WTC11 (cell line): ENCODE data around the gene TRIM9. TPM values are rescaled to one million over a fixed set of nuclear protein-coding genes. Genes with fewer than 3 reads are reported as not detected.

Experiments used
- ATAC-seq: fragments of 200-7000 bp; cut with Tn5 transposase; 2 replicates; pipeline ENCODE4 v1.10.0; 2021; ENCODE audit warnings: mild to moderate bottlenecking, moderate library complexity
- CTCF ChIA-PET: fragments of 300-600 bp; sonication (Branson Sonifier 250); formaldehyde crosslinking; loops from one replicate; lab custom pipeline; 2021; ENCODE audit warnings: antibody characterized with exemption; lab: Charles Lee
- POLR2A ChIA-PET: fragments of 350-600 bp; sonication (Branson Sonifier 250); formaldehyde crosslinking; loops from one replicate; lab custom pipeline; 2021; ENCODE audit warnings: antibody characterized with exemption; lab: Charles Lee
- DNase-seq: peaks from one replicate; pipeline ENCODE4 v3.0.0; 2021; ENCODE audit warnings: low spot score
- H3K27ac Mint-ChIP-seq: 2 replicates; pipeline ENCODE4 v1.8.0; 2021; ENCODE audit warnings: mixed read lengths
- H3K27me3 Mint-ChIP-seq: 2 replicates; pipeline ENCODE4 v1.8.0; 2021; ENCODE audit warnings: low read depth, mild to moderate bottlenecking, moderate library complexity, mixed read lengths
- H3K36me3 Mint-ChIP-seq: 2 replicates; pipeline ENCODE4 v1.8.0; 2021; ENCODE audit warnings: mixed read lengths
- H3K4me1 Mint-ChIP-seq: 2 replicates; pipeline ENCODE4 v1.8.0; 2022; ENCODE audit warnings: mixed read lengths
- H3K4me3 Mint-ChIP-seq: 2 replicates; pipeline ENCODE4 v1.8.0; 2021; ENCODE audit warnings: mild to moderate bottlenecking, moderate library complexity, mixed read lengths
- H3K9me3 Mint-ChIP-seq: 2 replicates; pipeline ENCODE4 v1.8.0; 2021; ENCODE audit warnings: mixed read lengths
- ARID4B ChIP-seq: sonication (generic); formaldehyde crosslinking; IDR thresholded peaks from 2 replicates; pipeline ENCODE4 v1.8.0; 2023; ENCODE audit warnings: missing genetic modification reagents, mild to moderate bottlenecking, borderline replicate concordance
- E2F4 ChIP-seq: sonication (generic); formaldehyde crosslinking; IDR thresholded peaks from 2 replicates; pipeline ENCODE4 v1.8.1; 2022; ENCODE audit warnings: low read depth, mild to moderate bottlenecking, moderate library complexity, missing genetic modification reagents, borderline replicate concordance
- ERG ChIP-seq: fragments of 250-450 bp; sonication (Bioruptor Pico); IDR thresholded peaks from 2 replicates; pipeline ENCODE4 v1.8.0; 2021; ENCODE audit warnings: mild to moderate bottlenecking
- GABPB1 ChIP-seq: sonication (generic); formaldehyde crosslinking; IDR thresholded peaks from 2 replicates; pipeline ENCODE4 v1.8.1; 2023; ENCODE audit warnings: mild to moderate bottlenecking, missing genetic modification reagents
- HMGA2 ChIP-seq: fragments of 250-450 bp; sonication (Bioruptor Pico); IDR thresholded peaks from 2 replicates; pipeline ENCODE4 v1.4.0; 2021; ENCODE audit warnings: mild to moderate bottlenecking, moderate library complexity
- JUN ChIP-seq: sonication (generic); formaldehyde crosslinking; IDR thresholded peaks from 2 replicates; pipeline ENCODE4 v1.8.0; 2023; ENCODE audit warnings: mild to moderate bottlenecking, missing genetic modification reagents
- MAX ChIP-seq: sonication (generic); formaldehyde crosslinking; IDR thresholded peaks from 2 replicates; pipeline ENCODE4 v1.8.0; 2022; ENCODE audit warnings: mild to moderate bottlenecking, missing genetic modification reagents
- MLX ChIP-seq: sonication (generic); formaldehyde crosslinking; IDR thresholded peaks from 2 replicates; pipeline ENCODE4 v1.8.1; 2023; ENCODE audit warnings: mild to moderate bottlenecking, missing genetic modification reagents, moderate library complexity
- NFE2L1 ChIP-seq: sonication (generic); formaldehyde crosslinking; IDR thresholded peaks from 2 replicates; pipeline ENCODE4 v1.8.1; 2023; ENCODE audit warnings: missing genetic modification reagents
- RELA ChIP-seq: sonication (generic); formaldehyde crosslinking; IDR thresholded peaks from 2 replicates; pipeline ENCODE4 v1.8.1; 2022; ENCODE audit warnings: missing genetic modification reagents, mild to moderate bottlenecking, borderline replicate concordance
- SMAD3 ChIP-seq: sonication (generic); formaldehyde crosslinking; IDR thresholded peaks from 2 replicates; pipeline ENCODE4 v1.8.0; 2022; ENCODE audit warnings: missing genetic modification reagents, mild to moderate bottlenecking, borderline replicate concordance
- TCF7 ChIP-seq: sonication (generic); formaldehyde crosslinking; IDR thresholded peaks from 2 replicates; pipeline ENCODE4 v1.8.0; 2022; ENCODE audit warnings: mild to moderate bottlenecking, low read depth, missing genetic modification reagents, moderate library complexity
- ZMAT4 ChIP-seq: fragments of 250-450 bp; sonication (Bioruptor Pico); IDR thresholded peaks from 2 replicates; pipeline ENCODE4 v1.9.0; 2021; ENCODE audit warnings: mild to moderate bottlenecking
- total RNA-seq: library from RNA; stranded (reverse); gene quantifications from 3 replicates; pipeline ENCODE4 v1.2.3, GENCODE V29; 2021

Gene TRIM9
- total RNA-seq, 1 experiment from 2014 or later = 4.0 TPM

GRCh38 chr14:50928002-50928635 is 166.8 kb downstream of the TRIM9 start:
- POLR2A ChIA-PET = no interaction called here

GRCh38 chr14:50926851-50927386 is 168.0 kb downstream of the TRIM9 start:
- DNase-seq (no peak), ATAC-seq (no peak)
- Mint-ChIP-seq H3K4me1 (peaks cover 8% of the 10 kb centered on the region), H3K27ac (no peak overlapping the region), H3K36me3 (peaks cover 51% of the 10 kb centered on the region), H3K4me3 (no peak overlapping the region), H3K9me3 (no peaks in the 10 kb centered on the region), H3K27me3 (no peaks in the 10 kb centered on the region)
- TF ChIP-seq TCF7 = no peak
- TF ChIP-seq RELA (CRISPR knock-in tag) = no peak
- TF ChIP-seq SMAD3 = no peak
- TF ChIP-seq ARID4B (CRISPR knock-in tag) = no peak
- ChIA-PET CTCF (interaction anchor here (0.9 kb wide), 1 partner anchor 17 kb away, joined by 3 read pairs; no protein-coding TSS in a partner anchor), POLR2A (no interaction called here)

More at GRCh38 chr14:50928002-50928635, 166.8 kb downstream of the TRIM9 start:
- no peaks in the 10 kb centered on the region for H3K27me3 Mint-ChIP-seq
- CTCF ChIA-PET = interaction anchor here (1.3 kb wide), 1 partner anchor 12 kb away, joined by 3 read pairs; no protein-coding TSS in a partner anchor
- no peak overlapping the region for H3K4me3 Mint-ChIP-seq
- no peaks in the 10 kb centered on the region for H3K9me3 Mint-ChIP-seq
- no peak overlapping the region; the same call in 1 of the 2 replicates for H3K27ac Mint-ChIP-seq
- TF ChIP-seq GABPB1 (CRISPR knock-in tag) = no peak
- TF ChIP-seq ZMAT4 (CRISPR knock-in tag) = no peak
- TF ChIP-seq ERG (CRISPR knock-in tag) = no peak
- no peak for TF ChIP-seq HMGA2
- no peak for TF ChIP-seq E2F4 (CRISPR knock-in tag)
- no peak for TF ChIP-seq MAX
- no peak for TF ChIP-seq MLX
- TF ChIP-seq JUN (CRISPR knock-in tag) = no peak
- no peak for TF ChIP-seq NFE2L1 (CRISPR knock-in tag)
- DNase-seq (no peak), ATAC-seq (no peak)
- H3K4me1 Mint-ChIP-seq = peaks cover 8% of the 10 kb centered on the region
- H3K36me3 Mint-ChIP-seq = peaks cover 49% of the 10 kb centered on the region

Other genes starting within 250 kb of the TRIM9 start
- gene ABHD12B, start 223.1 kb downstream of the TRIM9 start, total RNA-seq = 145 to 156 TPM (median 146 TPM) in 3 replicates
- gene PYGL, start 150.6 kb downstream of the TRIM9 start, total RNA-seq = 81.0 to 107 TPM (median 101 TPM) in 3 replicates
- 40.9 to 43.2 TPM (median 42.6 TPM) in 3 replicates for gene TMX1, start 145.1 kb upstream of the TRIM9 start, total RNA-seq